IMR-90 (cell line): ENCODE data around the gene MEPCE. TPM values are rescaled to one million over a fixed set of nuclear protein-coding genes. Genes with fewer than 3 reads are reported as not detected.

Experiments
- ATAC-seq: fragments of 200-7000 bp; cut with Tn5 transposase; 2 replicates; pipeline ENCODE4 v1.9.1; 2020; ENCODE audit warnings: low read depth, mild to moderate bottlenecking, moderate library complexity
- BruUV-seq: library from RNA; stranded (reverse); fragments of 400-500 nt; replicated peaks from 2 replicates; lab custom pipeline; 2021; lab: Mats Ljungman, UMichigan
- CTCF ChIA-PET: fragments of 300-600 bp; formaldehyde crosslinking; extraction: SDS; loops from one replicate; lab custom pipeline; 2021; ENCODE audit warnings: antibody characterized with exemption; lab: Yijun Ruan, JAX
- POLR2A ChIA-PET: fragments of 300-600 bp; sonication (Branson Sonifier 250); formaldehyde crosslinking; loops from one replicate; lab custom pipeline; 2022; ENCODE audit warnings: antibody characterized with exemption; ENCODE audit not compliant: unreplicated experiment; lab: Charles Lee
- DNase-seq: peaks from one replicate; pipeline ENCODE4 v3.0.0; 2013
- H2AFZ ChIP-seq: replicated peaks from 2 replicates; pipeline ENCODE3; 2013; ENCODE audit warnings: low read length, mild to moderate bottlenecking; ENCODE audit not compliant: poor library complexity
- H2AK5ac ChIP-seq: 2 replicates; pipeline ENCODE4 v1.6.1; 2013; ENCODE audit warnings: low read depth, low read length, inconsistent platforms
- H2AK9ac ChIP-seq: replicated peaks from 2 replicates; pipeline ENCODE3; 2013; ENCODE audit warnings: mild to moderate bottlenecking, low read depth, low read length, moderate library complexity; ENCODE audit not compliant: poor library complexity
- H2BK120ac ChIP-seq: 2 replicates; pipeline ENCODE4 v1.6.1; 2013; ENCODE audit warnings: low read depth, low read length, inconsistent platforms
- H2BK15ac ChIP-seq: 3 replicates; pipeline ENCODE4 v1.6.1; 2013; ENCODE audit warnings: low read depth, low read length, inconsistent platforms
- H2BK20ac ChIP-seq: 2 replicates; pipeline ENCODE4 v1.6.1; 2013; ENCODE audit warnings: low read depth, mild to moderate bottlenecking, inconsistent platforms, low read length, moderate library complexity
- H2BK5ac ChIP-seq: 2 replicates; pipeline ENCODE4 v1.6.1; 2013; ENCODE audit warnings: mild to moderate bottlenecking, low read depth, low read length, inconsistent platforms; ENCODE audit not compliant: poor library complexity, severe bottlenecking
- H3K14ac ChIP-seq: replicated peaks from 2 replicates; pipeline ENCODE4 v1.6.1; 2013; ENCODE audit warnings: low read depth, low read length, inconsistent platforms
- H3K18ac ChIP-seq: 2 replicates; pipeline ENCODE4 v1.6.1; 2013; ENCODE audit warnings: low read depth, low read length, control low read depth
- H3K23ac ChIP-seq: 2 replicates; pipeline ENCODE4 v1.6.1; 2013; ENCODE audit warnings: low read depth, low read length, inconsistent platforms
- H3K27ac ChIP-seq: 2 replicates; pipeline ENCODE4 v1.5.1; 2013; ENCODE audit warnings: mild to moderate bottlenecking, control low read depth, low read length; ENCODE audit not compliant: insufficient read depth
- H3K27me3 ChIP-seq: 2 replicates; pipeline ENCODE4 v1.6.1; 2013; ENCODE audit warnings: low read length; ENCODE audit not compliant: control insufficient read depth, insufficient read depth
- H3K36me3 ChIP-seq: 2 replicates; pipeline ENCODE4 v1.6.1; 2013; ENCODE audit warnings: low read length, mixed read lengths; ENCODE audit not compliant: control insufficient read depth, insufficient read depth
- H3K4ac ChIP-seq: 2 replicates; pipeline ENCODE4 v1.6.1; 2013; ENCODE audit warnings: low read depth, low read length, inconsistent platforms
- H3K4me1 ChIP-seq: 2 replicates; pipeline ENCODE4 v1.6.1; 2013; ENCODE audit warnings: low read length, mixed read lengths; ENCODE audit not compliant: control insufficient read depth, insufficient read depth
- H3K4me2 ChIP-seq: 2 replicates; pipeline ENCODE4 v1.6.1; 2013; ENCODE audit warnings: low read depth, mild to moderate bottlenecking, control low read depth, low read length, moderate library complexity
- H3K4me3 ChIP-seq: 2 replicates; pipeline ENCODE4 v1.5.1; 2013; ENCODE audit warnings: low read depth, mild to moderate bottlenecking, control low read depth, low read length, moderate library complexity; ENCODE audit not compliant: insufficient read depth
- H3K56ac ChIP-seq: 2 replicates; pipeline ENCODE4 v1.6.1; 2013; ENCODE audit warnings: low read length, inconsistent platforms; ENCODE audit not compliant: insufficient read depth; ENCODE audit errors: extremely low read depth
- H3K79me1 ChIP-seq, 2 experiments: 2 replicates each; pipeline ENCODE4 v1.6.1; 2013; ENCODE audit warnings: low read length in 2 of 2, inconsistent platforms in 1 of 2, low read depth in 1 of 2
- H3K9ac ChIP-seq: 2 replicates; pipeline ENCODE4 v1.6.1; 2013; ENCODE audit warnings: low read depth, low read length, control low read depth
- H3K9me1 ChIP-seq: 2 replicates; pipeline ENCODE4 v1.6.1; 2013; ENCODE audit warnings: low read length, inconsistent platforms; ENCODE audit not compliant: insufficient read depth
- H3K9me3 ChIP-seq: 2 replicates; pipeline ENCODE4 v1.6.1; 2013; ENCODE audit warnings: low read length; ENCODE audit not compliant: control insufficient read depth, insufficient read depth
- H4K20me1 ChIP-seq: 2 replicates; pipeline ENCODE4 v1.6.1; 2013; ENCODE audit warnings: low read length, inconsistent platforms; ENCODE audit not compliant: insufficient read depth
- H4K5ac ChIP-seq: 2 replicates; pipeline ENCODE4 v1.6.1; 2013; ENCODE audit warnings: mild to moderate bottlenecking, low read depth, low read length, control low read depth
- H4K8ac ChIP-seq, 2 experiments: 2 replicates each; pipeline ENCODE4 v1.6.1; 2013; ENCODE audit warnings: low read depth in 2 of 2, low read length in 2 of 2, control low read depth in 1 of 2, inconsistent platforms in 1 of 2
- H4K91ac ChIP-seq: 2 replicates; pipeline ENCODE4 v1.6.1; 2013; ENCODE audit warnings: low read depth, low read length, inconsistent platforms; ENCODE audit not compliant: insufficient read depth
- MAZ ChIP-seq: IDR thresholded peaks from 2 replicates; pipeline ENCODE4 v1.6.1; 2012; ENCODE audit warnings: low read depth, mild to moderate bottlenecking, low read length, improper control_type of control experiment, moderate library complexity, borderline replicate concordance
- MXI1 ChIP-seq: IDR thresholded peaks from 2 replicates; pipeline ENCODE4 v1.6.1; 2012; ENCODE audit warnings: low read depth, mild to moderate bottlenecking, low read length, moderate library complexity, borderline replicate concordance
- WGBS, 2 experiments: methylation state at CpG; one replicate each; pipeline versions ENCODE4 v1.1.5 to v1.1.7; 2013; ENCODE audit warnings: missing lambda C conversion rate in 2 of 2; ENCODE audit not compliant: insufficient read length in 1 of 2; ENCODE audit errors: extremely low coverage in 2 of 2; 5-methylcytosine and 5-hydroxymethylcytosine counted together
- dilution Hi-C: fragments of 300-500 bp; cut with HindIII; formaldehyde crosslinking; loops from one replicate; pipeline ENCODE4 v1.14.3; 2018; ENCODE audit warnings: low sequenced_read_pairs; ENCODE audit not compliant: unreplicated experiment
- in situ Hi-C: fragments of 300-500 bp; cut with MboI; formaldehyde crosslinking; loops from 3 replicates; pipeline ENCODE4 v1.14.3; 2019; ENCODE audit warnings: low sequenced_read_pairs, inconsistent platforms, mixed read lengths
- intact Hi-C: fragments of 100-400 bp; cut with micrococcal nuclease; formaldehyde crosslinking; loops from 2 replicates; pipeline ENCODE4 v1.10.0; 2022
- polyA plus RNA-seq, 3 experiments: library from polyadenylated mRNA; depleted of rRNA; stranded (reverse); fragments of >200 nt; gene quantifications; 2 replicates each; pipeline ENCODE4 v1.2.3, GENCODE V29; 2012; ENCODE audit warnings: low replicate concordance in 1 of 3
- total RNA-seq: library from RNA; depleted of rRNA; stranded (reverse); fragments of >200 nt; gene quantifications from 2 replicates; pipeline ENCODE4 v1.2.3, GENCODE V29; 2012

The MEPCE gene
- total and polyA plus RNA-seq, 2 of the 4 experiments (the other 2 are of a cell fraction), result 18.2 to 22.9 TPM

- H4K91ac ChIP-seq, result peak overlapping the region; percentile 66; the same call in 1 of the 2 replicates
- intact Hi-C loops (no loop called here), dilution Hi-C loops (no loop called here), in situ Hi-C loops (loop anchor here (25.0 kb wide), 1 partner anchor 669 kb away; no protein-coding TSS in a partner anchor)
- TF ChIP-seq MAZ, result no peak
- TF ChIP-seq MXI1, result no peak
- BruUV-seq, result no TSS peak
- peak overlapping the region; percentile 56; the same call in 1 of the 2 replicates for H3K23ac ChIP-seq
- H3K56ac ChIP-seq, result no peak overlapping the region
- H3K27me3 ChIP-seq, result no peaks in the 10 kb centered on the region
- ATAC-seq (no peak), DNase-seq (no peak)
- ChIA-PET CTCF (no interaction called here), POLR2A (interaction anchor here (1.4 kb wide), 1 partner anchor 12 kb away, joined by 3 read pairs; no protein-coding TSS in a partner anchor)
- peak overlapping the region; percentile 37 for H2BK20ac ChIP-seq
- peak overlapping the region in 1 of 2 experiments; percentile 92; a peak in 2 of 4 replicates for H4K8ac ChIP-seq
- H3K79me1 ChIP-seq, result peaks cover 0 to 10% of the 10 kb centered on the region in 2 experiments; a peak in 2 of 4 replicates
- peak overlapping the region; percentile 5; the same call in 1 of the 2 replicates for H3K18ac ChIP-seq
- peak overlapping the region; percentile 83 for H4K5ac ChIP-seq
- no peak overlapping the region for H3K27ac ChIP-seq
- no peaks in the 10 kb centered on the region for H3K9me3 ChIP-seq
- peak overlapping the region; percentile 90 for H2AK5ac ChIP-seq
- H3K9ac ChIP-seq, result no peak overlapping the region
- H4K20me1 ChIP-seq, result no peaks in the 10 kb centered on the region
- H3K9me1 ChIP-seq, result peaks cover 30% of the 10 kb centered on the region
- no peaks in the 10 kb centered on the region for H3K36me3 ChIP-seq
- H2AK9ac ChIP-seq, result peak overlapping the region; percentile 12
- no peak overlapping the region for H3K4me2 ChIP-seq
- H2BK120ac ChIP-seq, result peak overlapping the region; percentile 74
- no peak overlapping the region for H2BK5ac ChIP-seq
- H2BK15ac ChIP-seq, result peak overlapping the region; percentile 74; the same call in 2 of the 3 replicates
- H3K4me3 ChIP-seq, result no peak overlapping the region
- WGBS, 2 experiments, result 92% methylated on average over 2 of the region's 9 CpGs; no CpG with 5 or more reads in 1 of the 2 experiments
- H3K14ac ChIP-seq, result peak overlapping the region; percentile 73
- H2AFZ ChIP-seq, result no peak overlapping the region
- peaks cover 27% of the 10 kb centered on the region for H3K4me1 ChIP-seq
- peak overlapping the region; percentile 58 for H3K4ac ChIP-seq
These were observed 13.6 kb downstream of the MEPCE start for GRCh38 chr7:100443096-100443840.
